NCI-H2227 treated with DMSO at 0.1 percent for 48 hours (cell line): ENCODE data around the gene MCOLN2.
A peak's percentile ranks its signal among the peaks of the same experiment; 100 is the strongest.
"Not testable (repeated sequence)": the region's sequence is repeated elsewhere in the genome, so short reads cannot be mapped to it uniquely, and the experiment has no call there.

Source experiments
- DNase-seq: peaks from one replicate; lab custom pipeline; 2025; lab: John Stamatoyannopoulos, UW

Gene MCOLN2

DNA sequence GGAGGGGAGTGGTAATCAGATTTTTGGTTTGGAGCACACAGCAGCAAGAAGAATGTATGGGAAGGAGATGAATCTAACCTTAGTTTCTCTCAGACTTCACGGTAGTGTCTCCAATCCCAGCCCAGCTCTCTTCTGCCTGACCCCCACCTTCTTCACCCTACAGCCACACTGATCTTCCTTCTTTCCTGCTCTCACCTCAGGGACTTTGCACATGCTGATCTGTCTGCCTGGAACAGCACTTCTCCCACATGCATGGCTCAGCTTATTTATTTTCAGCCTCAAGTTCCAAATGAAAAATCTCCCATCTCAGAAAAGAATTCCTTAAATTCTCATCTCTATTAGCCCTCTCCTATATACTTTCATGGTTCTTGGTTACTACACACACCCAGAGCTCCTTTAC lies 55.1 kb downstream of the MCOLN2 start:
- DNase-seq, result no peak

DNA sequence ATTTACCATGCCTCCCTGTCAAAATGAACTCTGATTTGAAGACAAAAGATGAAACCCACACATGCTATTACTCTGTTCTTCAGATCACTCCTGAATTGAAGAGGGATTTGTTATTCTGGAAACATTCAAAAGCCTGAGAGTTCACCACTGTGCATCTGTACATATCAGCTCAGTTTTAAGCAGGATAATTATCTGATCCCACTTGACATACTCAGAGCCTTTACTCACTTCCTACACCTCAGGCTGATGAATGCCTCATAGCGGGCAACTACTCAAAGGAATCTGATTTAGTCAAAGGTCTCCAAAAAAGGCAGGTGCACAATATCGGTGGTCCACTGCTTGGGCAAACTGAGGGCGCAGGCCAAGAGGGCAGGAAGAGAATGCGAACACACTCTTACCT lies 56.4 kb downstream of the MCOLN2 start:
- no peak for DNase-seq

DNA sequence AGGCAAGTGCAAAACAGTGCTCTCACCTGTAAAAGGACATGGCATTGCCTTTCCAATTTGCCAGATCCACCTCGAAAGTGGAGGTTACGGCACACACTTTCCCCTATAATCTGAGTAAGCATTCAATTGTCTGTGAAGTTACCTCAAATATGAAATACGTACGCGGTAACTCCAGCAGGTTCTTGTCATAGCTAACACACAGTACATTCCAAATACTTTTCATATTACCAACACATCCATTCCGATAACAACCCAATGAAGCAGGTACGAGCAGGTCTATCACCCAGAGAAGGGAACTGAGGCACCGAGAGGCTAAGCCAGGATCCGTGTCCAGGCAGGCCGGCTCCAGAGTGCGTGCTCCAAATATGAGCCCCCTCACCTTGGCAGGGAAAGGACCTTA lies 57.2 kb downstream of the MCOLN2 start:
- no peak for DNase-seq

DNA sequence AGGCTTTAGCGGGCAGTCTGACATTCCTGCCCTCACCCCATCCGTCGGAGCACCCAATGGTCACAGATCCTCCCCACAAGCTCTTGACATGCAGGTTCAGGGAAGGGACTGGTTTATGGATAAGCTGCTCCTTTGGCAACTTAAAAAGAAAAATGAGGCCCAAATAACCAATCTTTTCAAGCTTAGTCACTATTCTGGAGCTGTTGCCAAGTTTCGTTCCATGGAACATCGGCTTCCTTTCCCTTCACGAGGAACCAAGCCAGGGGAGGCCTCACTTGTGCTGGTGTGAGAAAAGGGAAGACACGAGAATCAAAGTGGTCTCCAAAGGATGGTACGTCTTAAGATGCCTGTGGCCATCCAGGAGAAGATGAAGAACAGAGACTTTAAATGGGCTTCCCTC lies 57.8 kb downstream of the MCOLN2 start:
- no peak for DNase-seq

GRCh38 chr1:84936116-84936810 lies 60.6 kb downstream of the MCOLN2 start:
- peak; percentile 50 for DNase-seq

GRCh38 chr1:84933011-84933611 lies 63.8 kb downstream of the MCOLN2 start:
- DNase-seq, result no peak

GRCh38 chr1:84930831-84931230 lies 66.1 kb downstream of the MCOLN2 start:
- DNase-seq, result no peak

DNA sequence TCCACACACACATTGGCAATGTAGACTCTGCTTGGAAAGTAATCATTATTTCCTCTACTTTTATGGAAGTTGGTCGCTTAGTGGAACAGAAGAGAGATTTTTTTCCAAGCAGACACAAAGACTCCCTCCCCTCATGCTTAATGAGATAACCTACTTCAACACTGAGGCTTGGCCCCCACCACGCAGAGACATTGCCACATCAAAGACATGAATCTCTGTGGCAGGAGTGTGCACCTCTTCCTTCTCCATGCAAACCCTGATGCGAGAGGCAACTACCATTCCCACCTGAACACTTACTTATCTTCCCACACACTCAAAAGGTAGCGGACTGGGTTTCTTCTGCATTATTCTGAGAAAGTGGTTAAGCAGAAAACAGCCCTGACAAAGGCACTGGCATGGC lies 66.6 kb downstream of the MCOLN2 start:
- DNase-seq, result no peak

DNA sequence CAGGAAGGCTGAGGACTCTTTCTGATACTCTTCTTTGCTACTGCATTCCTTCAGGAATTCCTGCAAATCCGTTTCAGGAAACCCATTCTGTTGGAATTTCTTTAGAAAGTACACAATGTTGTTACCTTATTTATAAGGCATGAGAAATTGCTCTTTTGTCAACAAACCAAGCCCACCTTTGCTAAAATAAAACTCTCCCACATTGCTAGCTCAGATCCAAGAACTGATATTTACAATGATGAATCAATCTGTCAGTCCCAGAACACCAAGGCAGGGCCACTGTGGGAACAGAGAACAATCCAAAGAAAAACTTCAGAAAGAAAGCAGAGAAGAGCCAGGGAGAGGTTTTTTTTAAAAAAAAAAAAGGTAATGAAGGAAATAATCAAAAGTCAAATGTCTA lies 67.3 kb downstream of the MCOLN2 start:
- no peak for DNase-seq

DNA sequence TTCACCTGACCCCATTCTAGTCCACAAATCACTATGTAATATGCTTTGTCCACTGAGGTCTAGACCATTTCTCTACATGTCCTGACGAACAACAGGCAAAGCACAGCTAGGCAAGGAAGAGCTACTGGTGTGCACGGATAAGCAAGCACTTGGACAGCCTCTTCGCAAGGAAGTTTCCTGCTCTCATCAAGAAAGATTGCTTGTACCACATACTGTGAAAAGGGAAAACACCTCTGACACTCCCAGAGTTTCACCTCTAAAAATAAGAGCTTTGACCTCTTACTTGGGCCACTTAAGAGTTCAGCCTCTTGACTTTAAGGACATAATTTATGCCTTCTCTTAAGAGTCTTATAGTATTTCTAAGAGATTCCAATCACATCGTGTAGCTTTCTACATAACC lies 67.9 kb downstream of the MCOLN2 start:
- no peak for DNase-seq

DNA sequence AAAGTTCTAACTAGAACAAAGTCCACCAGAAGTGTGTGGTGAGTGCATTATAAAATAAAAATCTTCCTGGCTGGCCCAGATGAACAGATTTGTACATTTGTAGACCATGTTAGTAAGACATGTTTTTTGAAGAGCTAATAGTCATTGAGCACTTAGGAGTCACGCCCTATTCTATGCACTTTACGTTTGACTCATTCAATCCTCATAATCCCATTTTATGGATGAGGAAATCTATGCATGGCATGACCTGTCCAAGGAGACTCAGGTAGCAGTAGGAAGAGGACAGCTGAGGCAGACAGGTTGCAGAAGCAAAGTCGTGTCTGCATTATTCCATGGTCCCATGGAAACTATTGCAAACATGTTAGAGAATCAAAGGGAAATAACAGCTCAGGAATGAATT lies 73.6 kb downstream of the MCOLN2 start:
- DNase-seq, result no peak

DNA sequence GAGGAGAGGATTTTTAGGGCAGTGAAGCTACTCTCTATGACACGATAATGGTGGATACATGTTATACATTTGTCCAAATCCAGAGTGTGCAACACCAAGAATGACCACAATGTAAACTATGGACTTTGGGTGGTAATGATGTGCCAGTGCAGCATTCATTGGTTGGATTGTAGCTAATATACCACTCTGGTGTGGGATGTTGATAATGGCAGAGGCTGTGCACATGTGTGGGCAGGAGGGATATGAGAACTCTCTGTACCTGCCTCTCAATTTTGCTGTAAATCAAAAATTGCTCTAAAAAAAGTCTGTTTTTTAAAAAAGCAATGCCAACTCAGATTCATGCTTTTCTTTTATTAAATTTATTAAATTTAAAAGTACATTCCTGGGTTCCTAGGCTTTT lies 76.8 kb downstream of the MCOLN2 start:
- DNase-seq, result no peak

DNA sequence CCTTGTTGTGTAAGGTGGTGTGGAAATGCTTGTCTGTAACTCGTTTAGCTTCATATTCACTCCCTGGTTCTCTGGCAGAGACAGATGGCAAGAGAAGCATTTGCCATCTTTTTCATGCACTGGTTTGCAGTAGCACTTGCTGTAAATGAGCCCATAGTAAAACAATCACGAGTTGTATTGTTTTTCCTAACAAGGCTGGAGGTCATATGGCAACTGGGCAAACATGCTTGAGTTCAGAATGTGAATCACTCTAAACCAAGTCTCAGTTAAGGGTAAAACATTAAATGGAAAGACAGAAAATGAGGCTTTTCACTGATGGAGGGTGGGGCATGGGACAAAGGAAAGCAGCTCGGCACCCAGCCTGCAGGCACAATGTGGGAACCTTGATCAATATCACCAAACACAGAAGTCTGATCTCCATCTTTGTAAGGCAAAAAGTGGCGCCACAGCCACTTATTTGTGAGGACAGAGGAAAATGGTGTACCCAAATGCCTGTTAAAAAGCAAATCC lies 77.4 kb downstream of the MCOLN2 start:
- DNase-seq, result no peak

- no peak for DNase-seq
Measured at GRCh38 chr1:84918726-84919336, 78.1 kb downstream of the MCOLN2 start.

- DNase-seq, result no peak
Measured at GRCh38 chr1:84916897-84917296, 80.0 kb downstream of the MCOLN2 start.

DNA sequence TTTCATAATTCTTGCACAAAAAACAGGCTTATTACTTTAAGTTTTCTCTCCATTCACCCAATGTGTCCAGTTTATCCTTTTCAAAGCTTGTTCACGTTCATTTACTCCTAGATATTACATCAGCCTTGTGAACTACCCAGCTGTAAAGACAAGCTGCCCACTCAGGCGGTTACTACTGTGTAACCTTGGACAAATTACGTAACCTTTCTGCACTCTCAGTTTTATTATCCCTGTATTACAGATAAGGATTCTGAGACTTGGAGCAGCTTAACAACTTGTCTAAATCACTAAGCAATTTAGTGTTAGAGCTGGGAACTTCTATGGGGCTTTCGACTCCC lies 83.4 kb downstream of the MCOLN2 start:
- DNase-seq, result no peak

DNA sequence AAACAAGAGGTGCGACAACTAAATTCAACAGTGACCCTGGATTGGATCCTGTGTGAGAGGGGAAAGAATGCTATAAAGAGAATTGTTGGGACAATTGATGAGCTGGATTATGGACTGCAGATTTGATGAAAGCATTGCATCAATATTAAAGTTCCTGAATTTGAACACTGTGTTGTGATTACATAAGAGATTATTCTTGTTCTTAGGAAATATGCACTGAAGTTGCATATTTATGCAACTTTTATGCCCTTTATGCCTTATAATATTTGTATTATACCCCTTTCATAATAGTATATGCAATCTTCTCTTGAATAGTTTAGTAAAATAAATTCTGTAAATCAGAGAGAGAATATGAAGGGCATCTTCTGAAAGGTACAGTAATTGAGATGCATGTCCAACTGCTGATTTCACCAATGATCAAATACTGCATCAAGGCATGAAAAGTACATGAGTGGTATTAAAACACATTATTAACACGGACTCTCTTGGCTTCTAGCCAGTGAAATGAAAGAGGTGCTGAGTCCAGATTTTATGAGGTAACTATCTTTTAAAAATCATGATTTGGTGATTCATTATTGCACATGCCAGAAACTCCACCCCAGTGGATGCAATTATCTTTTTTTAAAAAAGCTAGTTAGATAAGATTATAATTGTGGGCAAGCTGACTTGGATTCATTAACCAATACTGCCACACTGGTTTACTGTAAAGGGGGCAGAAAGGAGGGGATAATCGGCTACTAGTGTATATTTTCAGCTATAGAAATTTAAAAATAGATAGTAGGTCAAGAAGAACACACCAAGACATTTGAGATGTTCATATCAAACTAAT lies 84.0 kb downstream of the MCOLN2 start:
- no peak for DNase-seq

DNA sequence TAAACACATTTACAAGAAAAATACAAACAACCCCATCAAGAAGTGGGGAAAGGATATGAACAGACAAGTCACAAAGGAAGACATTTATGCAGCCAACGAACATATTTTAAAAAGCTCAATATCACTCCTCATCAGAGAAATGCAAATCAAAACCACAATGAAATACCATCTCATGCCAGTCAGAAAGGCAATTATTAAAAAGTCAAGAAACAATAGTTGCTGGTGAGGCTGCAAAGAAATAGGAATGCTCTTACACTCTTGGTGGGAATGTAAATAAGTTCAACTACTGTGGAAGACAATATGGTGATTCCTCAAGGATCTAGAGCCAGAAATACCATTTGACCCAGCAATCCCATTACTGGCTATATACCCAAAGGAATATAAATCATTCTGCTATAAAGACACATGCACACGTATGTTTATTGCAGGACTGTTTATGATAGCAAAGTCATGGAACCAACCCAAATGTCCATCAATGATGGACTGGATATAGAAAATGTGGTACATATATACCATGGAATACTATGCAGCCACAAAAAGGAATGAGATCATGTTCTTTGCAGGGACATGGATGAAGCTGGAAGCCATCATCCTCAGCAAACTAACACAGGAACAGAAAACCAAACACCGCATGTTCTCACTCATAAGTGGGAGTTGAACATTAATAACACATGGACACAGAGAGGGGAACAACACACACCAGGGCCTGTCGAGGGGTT lies 88.0 kb downstream of the MCOLN2 start:
- DNase-seq, result not testable (repeated sequence)

- DNase-seq, result no peak
Measured at GRCh38 chr1:84907095-84907827, 89.7 kb downstream of the MCOLN2 start.

DNA sequence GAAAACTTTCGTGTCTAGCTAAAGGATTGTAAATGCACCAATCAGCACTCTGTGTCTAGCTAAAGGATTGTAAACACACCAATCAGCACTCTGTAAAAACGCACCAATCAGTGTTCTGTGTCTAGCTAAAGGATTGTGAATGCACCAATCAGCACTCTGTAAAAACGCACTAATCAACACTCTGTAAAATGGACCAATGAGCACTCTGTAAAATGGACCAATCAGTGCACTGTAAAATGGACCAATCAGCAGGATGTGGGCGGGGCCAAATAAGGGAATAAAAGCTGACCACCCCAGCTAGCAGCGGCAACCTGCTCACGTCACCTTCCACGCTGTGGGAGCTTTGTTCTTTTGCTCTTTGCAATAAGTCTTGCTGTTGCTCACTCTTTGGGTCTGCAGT lies 94.2 kb downstream of the MCOLN2 start:
- not testable (repeated sequence) for DNase-seq

DNA sequence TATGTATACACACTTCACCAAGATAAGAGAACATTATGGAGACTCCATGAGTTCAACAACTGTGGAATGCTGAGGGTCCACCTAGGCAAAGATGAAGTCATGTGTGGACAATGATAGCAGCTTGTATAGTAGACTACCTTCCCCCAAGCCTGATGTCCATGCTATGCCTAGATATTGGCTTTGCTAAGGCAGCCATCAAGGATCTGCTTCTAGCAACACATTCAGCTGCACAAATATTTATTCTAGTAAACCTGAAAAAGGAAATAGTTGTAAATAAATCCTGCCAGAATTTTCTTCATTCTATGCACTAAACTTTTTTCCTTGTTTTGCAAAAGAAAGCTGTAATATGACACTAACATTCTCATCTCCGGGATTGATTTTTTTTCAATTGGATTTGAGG lies 96.9 kb downstream of the MCOLN2 start:
- no peak for DNase-seq
